ENCODE measurements around the gene RBP3.

RBP3 gene

DNA sequence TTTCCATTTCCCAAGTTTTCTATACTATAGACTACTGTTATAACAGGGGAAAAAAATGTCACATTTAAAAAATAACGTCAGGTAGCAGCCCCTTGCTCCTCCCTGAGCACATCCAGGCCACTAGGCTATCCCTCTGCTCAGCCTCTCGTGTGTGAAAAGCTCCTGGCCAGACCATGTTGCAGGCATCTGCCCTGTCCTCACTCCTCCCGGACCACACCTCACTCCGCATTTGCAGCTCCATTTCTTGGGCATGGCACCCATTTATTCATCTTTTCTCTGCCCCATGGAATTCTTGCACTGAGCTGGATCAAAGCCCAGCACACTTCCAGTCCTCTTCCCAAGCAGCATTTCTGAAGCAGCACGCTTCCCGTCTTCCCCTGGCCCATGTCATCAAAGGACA lies 27.4 kb upstream of the RBP3 start:
- DNase-seq: no peak

DNA sequence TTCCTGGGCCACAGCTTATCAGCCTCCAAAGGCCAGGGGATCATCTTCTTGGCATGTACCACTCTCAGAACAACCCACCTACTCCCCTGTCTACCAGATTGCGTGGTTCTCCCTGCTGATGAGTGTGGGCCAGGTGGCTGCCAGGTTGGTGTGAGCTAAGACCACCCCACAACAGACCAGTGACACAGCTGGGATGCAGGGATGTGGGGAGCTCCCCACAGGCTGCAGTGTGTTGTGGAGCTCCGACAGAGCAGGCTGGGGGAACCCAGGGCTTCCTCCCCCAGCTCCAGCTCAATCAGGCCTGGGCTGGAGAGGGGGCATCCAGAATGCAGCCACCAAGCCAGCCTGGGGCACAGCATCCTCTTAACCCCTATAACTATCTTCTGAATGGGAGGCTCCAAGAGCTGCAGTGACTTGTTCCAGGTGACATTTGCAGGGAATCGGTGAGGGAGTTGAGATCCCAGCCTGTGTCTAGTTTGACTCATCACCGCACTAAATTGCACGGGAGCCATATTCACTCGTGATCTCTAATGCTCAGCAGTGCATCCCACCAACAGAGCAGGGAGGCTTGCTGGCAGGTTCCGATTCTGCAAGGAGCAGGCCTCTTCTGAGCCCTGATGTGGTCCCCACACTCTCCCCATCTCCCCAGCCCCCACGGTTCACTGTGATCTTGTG lies 26.5 kb upstream of the RBP3 start:
- DNase-seq: no peak

DNA sequence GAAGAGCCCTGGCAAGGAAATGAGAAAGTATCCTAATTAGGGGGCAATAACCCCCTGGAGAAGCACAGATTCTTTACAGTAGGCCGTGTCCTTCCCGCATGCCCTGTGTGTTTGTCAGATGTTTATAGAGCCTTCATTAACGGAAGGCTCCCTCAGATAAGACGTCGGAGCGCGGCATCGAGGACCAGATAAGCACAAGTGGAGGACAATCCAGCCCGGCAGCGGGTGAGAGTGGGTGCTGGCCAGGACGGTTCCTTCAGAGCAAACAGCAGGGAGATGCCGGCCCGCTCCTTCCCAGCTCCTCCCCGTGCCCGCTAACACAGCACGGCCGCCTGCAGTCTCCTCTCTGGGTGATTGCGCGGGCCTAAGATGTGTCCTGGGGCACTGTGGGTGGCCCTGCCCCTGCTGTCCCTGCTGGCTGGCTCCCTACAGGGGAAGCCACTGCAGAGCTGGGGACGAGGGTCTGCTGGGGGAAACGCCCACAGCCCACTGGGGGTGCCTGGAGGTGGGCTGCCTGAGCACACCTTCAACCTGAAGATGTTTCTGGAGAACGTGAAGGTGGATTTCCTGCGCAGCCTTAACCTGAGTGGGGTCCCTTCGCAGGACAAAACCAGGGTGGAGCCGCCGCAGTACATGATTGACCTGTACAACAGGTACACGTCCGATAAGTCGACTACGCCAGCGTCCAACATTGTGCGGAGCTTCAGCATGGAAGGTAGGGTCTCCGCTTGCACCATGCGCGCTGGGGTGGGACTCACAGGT lies 25.7 kb upstream of the RBP3 start, which contains the start of gene GDF2:
Gene GDF2 (plus strand): TSS at position 155 of the 762 bp plus-strand sequence. CDS start 215 bp downstream, at position 370.
- DNase-seq: no peak

DNA sequence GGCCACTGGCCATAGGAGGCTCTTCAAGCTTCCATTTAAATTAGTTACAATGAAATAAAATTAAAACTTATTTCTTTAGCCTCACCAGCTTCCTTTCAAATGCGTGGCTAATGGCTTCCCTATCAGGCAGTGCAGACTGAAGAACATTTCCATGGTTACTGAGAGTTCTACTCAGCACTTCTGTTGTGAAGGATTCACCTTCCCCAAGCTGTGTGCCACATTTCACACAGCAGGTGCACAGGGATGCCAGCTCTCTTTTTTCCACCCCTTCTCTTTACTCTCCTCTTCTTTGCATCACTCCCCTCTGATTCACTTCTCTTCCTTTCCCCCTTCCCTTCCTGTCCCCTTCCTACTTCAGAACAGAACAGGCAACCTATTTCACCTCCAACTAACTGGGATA lies 25.1 kb upstream of the RBP3 start:
- no peak for DNase-seq

DNA sequence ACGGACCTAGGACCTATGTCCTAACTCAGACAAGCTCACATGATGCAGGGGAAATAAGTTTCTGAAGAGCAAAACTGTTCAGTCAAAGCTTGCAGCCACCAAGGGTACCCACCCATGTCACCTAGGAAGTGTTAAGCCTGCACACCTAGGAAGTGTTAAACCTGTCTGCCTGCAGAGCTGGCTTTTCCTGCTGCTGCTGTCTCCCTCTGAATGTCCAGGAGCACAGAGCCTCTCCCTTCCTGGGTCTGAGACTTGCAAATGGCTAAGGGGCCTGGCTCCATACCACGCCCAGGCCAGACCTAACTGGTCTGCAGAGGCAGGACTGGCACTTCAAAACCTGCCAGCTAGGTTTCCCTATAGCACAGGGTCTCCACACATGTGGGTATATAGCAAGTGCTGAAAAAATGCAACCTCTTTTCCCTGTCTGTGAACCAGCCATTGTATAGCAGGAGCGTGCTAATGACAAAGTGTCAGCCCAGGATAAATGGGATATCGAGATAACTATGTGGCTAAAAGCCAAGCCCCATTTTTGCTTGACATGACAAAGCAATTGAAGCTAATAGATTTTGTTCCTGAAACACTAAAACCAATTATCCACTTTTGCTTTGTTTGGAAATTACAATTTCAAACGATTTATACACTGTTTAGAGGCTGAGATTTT lies 24.4 kb upstream of the RBP3 start:
- no peak for DNase-seq

DNA sequence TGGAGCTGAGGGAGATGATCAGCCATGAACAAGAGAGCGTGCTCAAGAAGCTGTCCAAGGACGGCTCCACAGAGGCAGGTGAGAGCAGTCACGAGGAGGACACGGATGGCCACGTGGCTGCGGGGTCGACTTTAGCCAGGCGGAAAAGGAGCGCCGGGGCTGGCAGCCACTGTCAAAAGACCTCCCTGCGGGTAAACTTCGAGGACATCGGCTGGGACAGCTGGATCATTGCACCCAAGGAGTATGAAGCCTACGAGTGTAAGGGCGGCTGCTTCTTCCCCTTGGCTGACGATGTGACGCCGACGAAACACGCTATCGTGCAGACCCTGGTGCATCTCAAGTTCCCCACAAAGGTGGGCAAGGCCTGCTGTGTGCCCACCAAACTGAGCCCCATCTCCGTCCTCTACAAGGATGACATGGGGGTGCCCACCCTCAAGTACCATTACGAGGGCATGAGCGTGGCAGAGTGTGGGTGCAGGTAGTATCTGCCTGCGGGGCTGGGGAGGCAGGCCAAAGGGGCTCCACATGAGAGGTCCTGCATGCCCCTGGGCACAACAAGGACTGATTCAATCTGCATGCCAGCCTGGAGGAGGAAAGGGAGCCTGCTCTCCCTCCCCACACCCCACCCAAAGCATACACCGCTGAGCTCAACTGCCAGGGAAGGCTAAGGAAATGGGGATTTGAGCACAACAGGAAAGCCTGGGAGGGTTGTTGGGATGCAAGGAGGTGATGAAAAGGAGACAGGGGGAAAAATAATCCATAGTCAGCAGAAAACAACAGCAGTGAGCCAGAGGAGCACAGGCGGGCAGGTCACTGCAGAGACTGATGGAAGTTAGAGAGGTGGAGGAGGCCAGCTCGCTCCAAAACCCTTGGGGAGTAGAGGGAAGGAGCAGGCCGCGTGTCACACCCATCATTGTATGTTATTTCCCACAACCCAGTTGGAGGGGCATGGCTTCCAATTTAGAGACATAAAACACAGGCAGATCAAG lies 22.6 kb upstream of the RBP3 start:
- no peak for DNase-seq

DNA sequence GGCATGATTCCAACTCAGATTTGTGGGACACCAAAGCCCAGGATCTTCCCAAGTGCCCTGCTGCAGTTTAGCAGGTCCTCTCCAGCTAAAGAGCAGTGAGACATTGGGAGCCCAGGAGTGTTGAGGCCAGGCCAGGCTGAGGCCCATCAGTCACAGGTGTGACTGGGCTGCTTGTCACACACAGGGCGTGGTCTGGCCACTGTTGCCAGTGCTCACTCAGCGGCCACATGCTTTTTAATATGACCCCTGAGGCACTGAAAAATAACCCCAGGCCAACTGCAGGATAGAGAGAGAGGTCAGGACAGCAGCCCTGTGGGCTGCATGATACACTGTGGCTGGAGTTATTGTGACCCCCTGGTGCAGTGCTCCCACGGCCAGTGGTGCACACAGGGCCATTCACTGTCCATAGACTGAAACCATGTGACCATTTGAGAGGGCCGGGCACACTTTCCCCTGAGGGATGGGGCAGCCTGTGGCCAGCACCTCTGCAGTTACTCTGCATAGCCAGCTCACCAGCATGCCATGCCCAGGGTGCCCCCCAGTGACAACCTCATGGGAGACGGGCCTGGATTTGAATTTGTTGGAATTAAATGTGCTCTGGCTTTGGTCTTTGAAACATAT lies 21.7 kb upstream of the RBP3 start:
- DNase-seq: no peak

DNA sequence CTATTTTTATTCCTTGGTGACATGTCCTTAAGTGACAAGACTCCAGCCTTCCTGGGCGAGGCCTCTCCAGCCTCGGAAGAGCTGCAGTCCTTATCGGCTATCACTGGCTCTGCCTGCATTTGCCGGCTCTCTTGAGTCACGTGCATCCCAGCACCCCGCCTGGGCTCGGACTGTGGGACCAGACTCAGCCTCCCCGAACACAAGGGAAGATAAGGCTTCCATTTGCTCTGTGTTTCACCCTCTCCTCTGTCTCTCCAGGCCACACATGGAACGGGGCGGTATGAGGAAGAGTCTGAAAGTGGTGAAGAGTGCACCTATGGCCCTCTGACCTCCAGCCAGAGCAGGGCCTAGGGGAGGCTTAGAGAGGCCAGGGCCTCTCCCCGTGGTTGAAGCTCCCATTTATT lies 21.2 kb upstream of the RBP3 start:
- DNase-seq: no peak

DNA sequence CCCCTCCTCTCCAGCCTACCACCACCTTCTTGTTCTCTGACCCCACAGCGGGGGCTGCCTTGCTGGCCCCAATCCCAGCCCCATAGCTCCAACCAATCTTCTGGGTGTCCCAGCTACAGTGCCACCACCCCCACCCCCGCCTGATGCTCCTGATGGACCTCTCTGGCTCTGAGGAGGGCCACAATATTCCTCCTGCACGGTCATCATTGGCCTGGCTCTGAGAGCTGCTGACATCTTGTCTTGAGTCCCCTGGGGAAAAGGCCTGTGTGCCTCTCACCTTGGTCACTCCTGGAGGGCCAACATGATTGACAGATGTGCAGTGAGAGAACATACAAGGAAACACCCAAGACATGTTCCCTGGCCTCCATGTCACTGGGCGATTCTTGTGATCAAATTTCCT lies 18.3 kb upstream of the RBP3 start:
- DNase-seq: no peak

DNA sequence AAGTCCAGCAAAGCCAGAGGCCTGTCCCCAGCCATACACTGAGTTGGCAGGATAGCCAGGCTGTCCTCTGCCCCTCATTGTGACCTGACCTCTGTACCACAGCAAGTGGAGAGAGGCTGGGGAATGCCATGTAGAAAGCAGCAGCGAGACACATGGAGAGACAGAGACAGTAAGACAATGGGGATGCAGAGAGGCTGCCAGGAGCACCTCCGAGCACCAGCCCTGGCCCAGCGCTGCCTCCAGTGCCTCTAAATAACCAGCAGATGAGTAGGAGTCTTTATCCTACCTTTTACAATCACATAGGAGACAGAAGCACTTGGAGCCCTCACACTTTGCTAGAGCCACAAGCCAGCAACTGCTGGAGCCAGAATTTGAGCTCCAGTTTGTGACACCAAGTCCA lies 17.8 kb upstream of the RBP3 start:
- no peak for DNase-seq

DNA sequence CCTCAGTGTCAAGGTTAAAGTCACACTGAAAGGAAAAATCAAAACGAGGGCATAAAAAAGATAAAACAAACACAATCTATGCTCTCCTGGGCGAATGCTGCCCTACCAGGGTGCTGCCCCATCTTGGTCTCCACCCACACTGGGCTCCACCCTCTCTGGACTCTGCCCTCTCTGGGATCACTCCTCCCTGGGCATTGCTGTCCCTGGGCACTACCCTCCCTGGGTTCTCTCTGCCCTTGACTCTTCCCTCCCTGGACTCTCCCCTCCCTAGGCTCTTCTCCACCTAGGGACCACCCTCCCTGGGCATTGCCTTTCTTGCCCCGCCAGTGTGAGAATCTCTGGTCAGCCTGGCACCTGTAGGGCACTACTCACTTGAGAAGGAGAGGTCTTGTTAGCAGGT lies 17.4 kb upstream of the RBP3 start:
- DNase-seq: no peak

DNA sequence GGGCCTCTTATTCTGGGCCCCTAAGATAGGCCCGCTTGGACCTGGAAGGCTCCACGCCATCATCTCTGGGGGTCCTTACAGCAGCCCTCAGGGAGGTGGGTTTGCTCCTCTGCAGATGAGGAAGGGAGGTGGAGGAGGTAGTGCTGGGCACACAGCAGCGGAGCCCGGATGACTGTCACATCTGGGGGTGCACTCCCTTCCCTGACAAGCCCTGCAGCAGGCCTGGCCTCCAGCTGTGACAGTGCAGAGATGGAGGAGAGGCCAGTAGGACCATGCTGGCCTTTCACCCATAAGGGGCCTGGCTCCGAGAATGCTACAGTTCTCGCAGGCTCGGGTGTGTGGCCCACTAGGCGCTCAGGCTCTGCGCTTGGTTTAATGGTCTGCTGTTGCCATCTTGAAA lies 16.7 kb upstream of the RBP3 start:
- no peak for DNase-seq

DNA sequence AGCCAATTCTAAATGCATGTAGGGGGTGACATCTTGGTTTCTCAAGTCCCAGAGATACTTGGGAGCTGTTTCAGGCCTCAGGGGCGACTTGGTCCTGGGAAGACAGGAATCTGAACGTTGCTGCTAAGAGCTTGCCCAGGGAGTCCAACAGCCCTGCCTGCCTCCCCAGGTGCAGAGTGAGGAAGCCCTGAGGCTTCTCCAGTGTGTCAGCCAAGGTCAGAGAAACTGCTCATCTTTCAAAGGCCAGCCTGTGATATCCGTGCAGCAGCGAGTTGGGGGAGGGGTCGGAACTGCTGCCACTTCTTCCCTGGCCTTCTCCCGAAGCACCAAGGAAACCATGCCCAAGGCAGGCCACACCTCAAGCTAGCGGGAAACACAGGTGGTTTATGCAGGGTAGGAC lies 16.2 kb upstream of the RBP3 start:
- DNase-seq: no peak

DNA sequence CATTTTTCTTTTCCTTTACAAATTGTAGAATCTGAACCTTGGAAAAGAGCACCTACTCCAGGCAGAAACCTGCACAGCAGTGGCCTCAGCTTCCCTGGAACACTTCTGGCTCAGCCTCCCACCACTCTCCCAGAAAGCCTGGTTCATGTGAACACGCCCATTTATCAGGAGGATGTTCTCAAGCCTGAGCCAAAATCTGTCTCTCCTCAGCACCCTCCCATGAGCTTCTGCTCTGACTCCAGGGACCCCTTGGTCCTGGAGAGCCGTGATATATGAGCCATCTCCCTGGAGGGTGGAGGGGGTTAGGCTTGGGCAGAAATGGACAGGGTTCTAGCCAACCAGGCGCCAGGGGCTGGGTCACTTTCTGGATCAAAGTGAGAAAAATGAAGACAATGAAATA lies 15.8 kb upstream of the RBP3 start:
- DNase-seq: no peak

DNA sequence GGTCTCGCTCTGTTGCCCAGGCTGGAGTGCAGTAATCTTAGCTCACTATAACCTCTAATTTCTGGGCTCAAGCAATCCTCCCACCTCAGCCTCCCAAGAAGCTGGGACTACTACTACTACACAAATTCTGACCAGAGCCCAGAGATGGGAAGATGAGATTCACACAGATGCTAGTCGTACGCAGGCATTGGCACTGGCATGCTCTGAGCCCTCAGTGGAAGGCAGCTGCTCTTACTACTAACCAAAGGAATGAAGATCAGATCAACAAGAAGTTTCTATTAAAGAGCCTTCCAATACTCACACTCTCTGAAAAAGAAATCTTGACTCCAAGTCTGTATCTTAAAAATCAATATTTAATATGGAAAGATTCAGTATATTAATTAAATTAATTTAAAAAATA lies 15.2 kb upstream of the RBP3 start:
- DNase-seq: no peak

DNA sequence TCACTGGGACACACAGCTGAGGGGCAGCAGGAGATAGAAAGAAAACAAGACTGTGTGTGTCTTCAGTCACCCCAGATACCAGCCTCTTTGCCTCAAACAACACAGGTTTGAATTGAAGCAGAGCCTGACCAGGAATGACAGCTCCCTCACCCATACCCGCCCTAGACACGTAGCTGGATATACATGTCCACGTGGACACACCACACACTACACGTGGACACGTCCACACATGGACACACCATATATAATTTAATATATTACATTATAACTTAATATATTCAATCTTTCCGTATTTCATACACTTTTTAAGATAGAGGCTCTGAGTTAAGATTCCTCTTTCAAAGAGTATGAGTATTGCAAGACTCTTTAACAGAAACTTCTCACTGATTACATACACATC lies 14.6 kb upstream of the RBP3 start:
- no peak for DNase-seq

DNA sequence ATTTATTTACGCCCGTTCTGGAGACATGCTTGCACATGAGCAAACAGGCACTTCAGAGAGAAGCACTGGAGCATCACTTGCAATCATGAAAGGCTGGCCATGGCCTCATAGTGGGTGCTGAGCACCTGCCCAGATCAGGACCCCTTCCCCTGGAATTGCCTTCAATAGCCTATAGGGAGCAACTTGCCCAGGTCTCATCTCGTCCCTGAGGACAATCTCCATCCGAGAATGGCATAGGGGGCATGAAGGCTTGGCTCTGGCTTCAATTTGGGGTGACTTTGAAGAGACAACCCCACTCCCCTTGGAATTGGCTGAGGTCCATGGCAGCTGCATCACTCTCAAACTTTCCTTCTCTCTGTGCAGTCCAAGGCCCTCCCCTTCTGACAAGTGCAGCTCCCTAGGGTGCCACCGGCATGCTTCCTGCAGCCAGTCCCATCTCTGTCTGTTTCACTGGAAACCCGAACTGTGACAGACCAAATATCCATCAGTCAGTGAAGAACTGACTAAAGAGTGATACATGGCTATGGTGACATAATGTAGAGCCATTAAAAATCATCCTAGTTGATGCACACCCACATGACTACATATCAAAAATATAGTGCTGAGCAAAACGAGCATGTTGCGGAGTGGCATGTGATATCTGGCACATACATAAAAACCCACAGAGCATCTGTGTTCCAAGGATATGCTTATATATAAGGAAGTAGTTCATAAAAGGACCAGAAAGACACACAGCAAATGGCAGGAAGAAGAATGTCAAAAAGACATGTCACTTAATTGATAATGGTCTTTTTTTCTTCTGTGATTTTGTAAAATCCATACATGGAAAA lies 13.5 kb upstream of the RBP3 start:
- DNase-seq: no peak

DNA sequence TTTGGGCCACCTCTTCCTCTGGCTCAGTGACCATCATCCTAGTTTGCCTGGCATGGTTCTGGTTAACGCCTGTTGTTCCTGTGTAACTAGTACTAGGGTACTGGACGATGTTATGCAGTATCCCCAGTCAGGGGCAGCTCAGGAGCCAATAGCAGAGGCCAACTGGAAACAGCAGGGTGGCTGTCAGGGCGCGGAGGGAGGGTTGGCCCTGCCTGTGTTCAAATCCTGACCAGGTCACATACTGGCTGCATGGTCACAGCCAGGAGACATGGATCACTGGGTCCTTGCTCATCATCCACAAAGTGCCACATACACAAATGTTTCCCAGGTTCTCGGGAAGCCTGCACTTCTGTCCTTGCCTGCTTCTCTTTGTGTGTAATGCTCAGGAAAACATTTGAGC lies 12.3 kb upstream of the RBP3 start:
- DNase-seq: no peak

DNA sequence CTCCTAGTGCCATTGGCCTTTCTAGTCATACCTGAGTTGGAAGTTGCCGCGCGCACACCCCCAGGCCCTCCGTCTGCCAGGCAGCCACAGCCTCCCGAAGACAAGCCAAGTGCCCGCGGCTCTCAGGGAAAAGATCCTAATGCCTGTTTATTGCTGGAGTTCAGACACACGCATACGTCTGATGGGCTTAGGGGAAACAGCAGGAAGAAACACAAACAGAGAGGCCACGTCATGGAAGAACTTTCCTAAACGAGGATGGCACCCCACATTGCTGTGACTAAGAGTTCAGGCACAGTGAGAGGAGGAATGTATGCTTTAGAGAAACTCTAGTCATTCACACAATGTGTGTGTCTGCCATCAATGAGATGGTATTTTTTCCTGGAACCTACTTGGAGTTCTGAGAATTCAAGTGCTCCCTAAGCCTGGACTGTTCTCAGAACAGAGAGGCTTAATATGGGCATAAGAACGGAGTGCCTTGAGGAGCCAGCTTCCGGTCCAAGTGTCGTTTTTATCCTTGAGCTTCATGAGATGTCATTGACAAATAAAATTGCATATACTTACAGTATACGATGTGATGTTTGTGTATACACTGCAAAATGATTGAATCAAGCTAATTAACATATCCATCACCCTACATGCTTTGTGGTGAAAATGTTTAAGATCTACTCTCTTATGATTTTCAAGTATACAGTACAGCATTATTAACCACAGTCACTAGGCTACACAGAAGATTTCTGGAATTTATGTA lies 11.6 kb upstream of the RBP3 start:
- DNase-seq: no peak

DNA sequence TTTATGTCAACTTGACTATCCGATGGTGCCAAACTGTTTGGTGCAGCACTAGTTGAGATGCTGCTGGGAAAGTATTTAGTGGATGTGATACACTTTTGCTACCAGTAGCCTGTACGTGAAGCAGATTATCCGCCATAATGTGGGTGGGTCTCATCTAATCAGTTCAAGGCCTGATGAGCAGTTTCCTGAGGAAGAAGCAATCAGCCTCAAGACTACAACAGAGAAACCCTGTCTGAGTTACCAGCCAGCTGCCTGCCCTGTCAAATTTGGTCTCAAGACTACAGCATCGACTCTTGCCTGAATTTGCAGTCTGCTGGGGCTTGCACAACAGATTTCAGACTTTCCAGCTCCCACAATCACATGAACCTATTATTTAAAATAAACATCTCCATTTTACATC lies 10.9 kb upstream of the RBP3 start:
- DNase-seq: no peak

Data from NCI-H510A treated with DMSO at 0.1 percent for 48 hours (cell line).